Renal cortex interstitium (tissue), 15 donors: ENCODE measurements around the gene TSG101. TPM values are rescaled to one million over a fixed set of nuclear protein-coding genes. Genes with fewer than 3 reads are reported as not detected.

Source experiments
- DNase-seq, 11 donors: peaks; one replicate each; pipeline ENCODE4 v3.0.0-alpha.2; 2013; ENCODE audit warnings: low read depth in 9 of 11, low spot score in 4 of 11; ENCODE audit errors: extremely low read depth in 1 of 11
- long read RNA-seq, 16 experiments: transcript quantifications; one replicate each; lab custom pipeline, GENCODE V29; 2026
- polyA plus RNA-seq, 3 donors: library from polyadenylated mRNA; unstranded; fragments of 120-200 nt; gene quantifications; one replicate each; pipeline ENCODE4 v1.2.1, GENCODE V29; 2013; ENCODE audit not compliant: insufficient read length in 3 of 3

Gene TSG101
- polyA plus RNA-seq, result 100 to 1,000 TPM; 130 to 170 (median 153) TPM
- long read RNA-seq, donor 1, transcript TSG101-201 (10 exons, 1,824 nt), result major isoform, 20 of 35 reads
- long read RNA-seq, donor 1, partial matches to known transcripts, result 7 of 35 reads
- long read RNA-seq, donor 1, other reads (novel, unspliced or antisense), result 8 of 35 reads
- long read RNA-seq, donor 2, transcript TSG101-201 (10 exons, 1,824 nt), result major isoform, 32 of 40 reads
- long read RNA-seq, donor 2, partial matches to known transcripts, result 8 of 40 reads
- long read RNA-seq, donor 2, other reads (novel, unspliced or antisense), result 0 of 40 reads
- long read RNA-seq, donor 3, transcript TSG101-201 (10 exons, 1,824 nt), result major isoform, 52 of 72 reads
- long read RNA-seq, donor 3, partial matches to known transcripts, result 8 of 72 reads
- long read RNA-seq, donor 3, other reads (novel, unspliced or antisense), result 10 of 72 reads
- long read RNA-seq, donor 4, transcript TSG101-201 (10 exons, 1,824 nt), result major isoform, 38 of 49 reads
- long read RNA-seq, donor 4, partial matches to known transcripts, result 0 of 49 reads
- long read RNA-seq, donor 4, other reads (novel, unspliced or antisense), result 11 of 49 reads
- long read RNA-seq, donor 5, result 0 reads
- long read RNA-seq, donor 6, transcript TSG101-201 (10 exons, 1,824 nt), result major isoform, 33 of 52 reads
- long read RNA-seq, donor 6, partial matches to known transcripts, result 11 of 52 reads
- long read RNA-seq, donor 6, other reads (novel, unspliced or antisense), result 8 of 52 reads
- long read RNA-seq, donor 7, transcript TSG101-201 (10 exons, 1,824 nt), result major isoform, 38 of 47 reads
- long read RNA-seq, donor 7, partial matches to known transcripts, result 0 of 47 reads
- long read RNA-seq, donor 7, other reads (novel, unspliced or antisense), result 9 of 47 reads
- long read RNA-seq, donor 8, transcript TSG101-201 (10 exons, 1,824 nt), result major isoform, 70 of 118 reads
- long read RNA-seq, donor 8, partial matches to known transcripts, result 32 of 118 reads
- long read RNA-seq, donor 8, other reads (novel, unspliced or antisense), result 16 of 118 reads
- long read RNA-seq, donor 9, transcript TSG101-201 (10 exons, 1,824 nt), result major isoform, 33 of 45 reads
- long read RNA-seq, donor 9, partial matches to known transcripts, result 5 of 45 reads
- long read RNA-seq, donor 9, other reads (novel, unspliced or antisense), result 7 of 45 reads
- long read RNA-seq, donor 10, transcript TSG101-201 (10 exons, 1,824 nt), result major isoform, 36 of 41 reads
- long read RNA-seq, donor 10, partial matches to known transcripts, result 5 of 41 reads
- long read RNA-seq, donor 10, other reads (novel, unspliced or antisense), result 0 of 41 reads
- long read RNA-seq, donor 11, transcript TSG101-201 (10 exons, 1,824 nt), result major isoform, 33 of 45 reads
- long read RNA-seq, donor 11, partial matches to known transcripts, result 5 of 45 reads
- long read RNA-seq, donor 11, other reads (novel, unspliced or antisense), result 7 of 45 reads
- long read RNA-seq, donor 12, transcript TSG101-201 (10 exons, 1,824 nt), result major isoform, 12 of 12 reads
- long read RNA-seq, donor 12, partial matches to known transcripts, result 0 of 12 reads
- long read RNA-seq, donor 12, other reads (novel, unspliced or antisense), result 0 of 12 reads
- long read RNA-seq, donor 13, result 0 reads
- long read RNA-seq, donor 14, transcript TSG101-201 (10 exons, 1,824 nt), result major isoform, 41 of 51 reads
- long read RNA-seq, donor 14, partial matches to known transcripts, result 10 of 51 reads
- long read RNA-seq, donor 14, other reads (novel, unspliced or antisense), result 0 of 51 reads
- long read RNA-seq, donor 15, transcript TSG101-201 (10 exons, 1,824 nt), result major isoform, 18 of 18 reads
- long read RNA-seq, donor 15, partial matches to known transcripts, result 0 of 18 reads
- long read RNA-seq, donor 15, other reads (novel, unspliced or antisense), result 0 of 18 reads
- long read RNA-seq, donor 16, transcript TSG101-201 (10 exons, 1,824 nt), result major isoform, 103 of 153 reads
- long read RNA-seq, donor 16, partial matches to known transcripts, result 45 of 153 reads
- long read RNA-seq, donor 16, other reads (novel, unspliced or antisense), result 5 of 153 reads

GRCh38 chr11:18526521-18527296 is at the start of gene TSG101:
Gene TSG101, minus strand, starts transcription at chr11:18526942. Its CDS starts 126 bp downstream, at chr11:18526816.
- DNase-seq, result peak; percentile 87 to 97 (median 94)

- no peak for DNase-seq
Observed at GRCh38 chr11:18575361-18575760, 48.6 kb upstream of the TSG101 start.

- DNase-seq, result no peak
Observed at GRCh38 chr11:18567081-18567480, 40.3 kb upstream of the TSG101 start.

GRCh38 chr11:18566406-18566805 is 39.7 kb upstream of the TSG101 start:
- DNase-seq, result no peak

GRCh38 chr11:18564149-18564548 is 37.4 kb upstream of the TSG101 start:
- no peak for DNase-seq

GRCh38 chr11:18563090-18563730 is 36.5 kb upstream of the TSG101 start:
- DNase-seq, result no peak

- DNase-seq, result no peak
Observed at GRCh38 chr11:18548001-18548400, 21.3 kb upstream of the TSG101 start.

GRCh38 chr11:18540207-18541009 is 13.7 kb upstream of the TSG101 start:
- peak in 2 of 11 donors; percentile 1 to 7 for DNase-seq

GRCh38 chr11:18536209-18536608 is 9.5 kb upstream of the TSG101 start:
- DNase-seq, result no peak

- DNase-seq, result no peak
Observed at GRCh38 chr11:18534245-18534644, 7.5 kb upstream of the TSG101 start.

- DNase-seq, result no peak
Observed at GRCh38 chr11:18533365-18533764, 6.6 kb upstream of the TSG101 start.

GRCh38 chr11:18527512-18527911 is 770 bp upstream of the TSG101 start:
- DNase-seq, result peak in 2 of 11 donors; percentile 7 to 9

- DNase-seq, result peak in 1 of 11 donors; percentile 27
Observed at GRCh38 chr11:18526130-18526520, 617 bp downstream of the TSG101 start.

GRCh38 chr11:18524248-18524647 is 2.5 kb downstream of the TSG101 start:
- DNase-seq, result no peak

- DNase-seq, result no peak
Observed at GRCh38 chr11:18523084-18523483, 3.7 kb downstream of the TSG101 start.

- no peak for DNase-seq
Observed at GRCh38 chr11:18522388-18522787, 4.4 kb downstream of the TSG101 start.
